CD4-positive, alpha-beta T cell (primary cell): Measurements from ENCODE around the gene SWAP70. TPM values are rescaled to one million over a fixed set of nuclear protein-coding genes. Genes with fewer than 3 reads are reported as not detected.

Source experiments
- ATAC-seq: fragments of 200-7000 bp; cut with Tn5 transposase; one replicate; pipeline ENCODE4 v1.10.0; 2022; ENCODE audit warnings: mild to moderate bottlenecking; ENCODE audit not compliant: poor library complexity
- CTCF ChIA-PET: fragments of 350-600 bp; sonication (Branson Sonifier 250); formaldehyde crosslinking; loops from one replicate; lab custom pipeline; 2021; ENCODE audit warnings: antibody characterized with exemption, inconsistent platforms; lab: Charles Lee
- POLR2A ChIA-PET: fragments of 350-600 bp; sonication (Branson Sonifier 250); formaldehyde crosslinking; loops from one replicate; lab custom pipeline; 2021; ENCODE audit warnings: antibody characterized with exemption, inconsistent platforms; lab: Charles Lee
- DNase-seq, 14 experiments: peaks; one replicate each; pipeline ENCODE4 v3.0.0-alpha.2; 2013 to 2020; ENCODE audit warnings: mixed read lengths in 2 of 14
- H3K27ac ChIP-seq, 2 donors: one replicate each; pipeline versions ENCODE4 v1.5.1 to v1.7.0; 2013; ENCODE audit warnings: low read length in 2 of 2, low read depth in 1 of 2, mild to moderate bottlenecking in 1 of 2
- H3K27me3 ChIP-seq, 2 experiments: 1 replicate in 1 of 2; 2 replicates in 1 of 2; pipeline versions ENCODE4 v1.6.1 to v1.7.0; 2013; ENCODE audit warnings: low read length in 2 of 2, control low read depth in 1 of 2, mild to moderate bottlenecking in 1 of 2, moderate library complexity in 1 of 2; ENCODE audit not compliant: insufficient read depth in 2 of 2, control insufficient read depth in 1 of 2
- H3K36me3 ChIP-seq: one replicate; pipeline ENCODE4 v1.6.1; 2013; ENCODE audit warnings: low read length, control low read depth; ENCODE audit not compliant: insufficient read depth
- H3K4me1 ChIP-seq: one replicate; pipeline ENCODE4 v1.6.1; 2013; ENCODE audit warnings: low read length, control low read depth; ENCODE audit not compliant: insufficient read depth
- H3K4me3 ChIP-seq: one replicate; pipeline ENCODE4 v1.5.1; 2013; ENCODE audit warnings: mild to moderate bottlenecking, low read length, moderate library complexity
- H3K9me3 ChIP-seq, 2 experiments: 1 replicate in 1 of 2; 2 replicates in 1 of 2; pipeline versions ENCODE4 v1.6.1 to v1.7.0; 2013; ENCODE audit warnings: low read length in 2 of 2, mild to moderate bottlenecking in 2 of 2, control low read depth in 1 of 2, moderate library complexity in 1 of 2; ENCODE audit not compliant: control insufficient read depth in 1 of 2, insufficient read depth in 1 of 2
- H3K27ac Mint-ChIP-seq: one replicate; pipeline ENCODE4 v1.8.0; 2020; ENCODE audit warnings: mixed read lengths
- H3K27me3 Mint-ChIP-seq: one replicate; pipeline ENCODE4 v1.8.0; 2021; ENCODE audit warnings: mixed read lengths
- H3K36me3 Mint-ChIP-seq: one replicate; pipeline ENCODE4 v1.8.0; 2021; ENCODE audit warnings: low read depth, mixed read lengths
- H3K4me1 Mint-ChIP-seq: one replicate; pipeline ENCODE4 v1.8.0; 2021; ENCODE audit warnings: low read depth, mixed read lengths
- H3K4me3 Mint-ChIP-seq: one replicate; pipeline ENCODE4 v1.8.0; 2020; ENCODE audit warnings: mild to moderate bottlenecking, mixed read lengths
- H3K9me3 Mint-ChIP-seq: one replicate; pipeline ENCODE4 v1.8.0; 2020; ENCODE audit warnings: mixed read lengths
- CTCF ChIP-seq: fragments of 200-600 bp; IDR thresholded peaks from one replicate; pipeline ENCODE4 v1.8.0; 2022; ENCODE audit warnings: antibody characterized with exemption, mild to moderate bottlenecking
- intact Hi-C, 2 experiments: fragments of 100-400 bp; cut with DNase I in 1 of 2; cut with micrococcal nuclease in 1 of 2; formaldehyde crosslinking; loops; one replicate each; pipeline versions ENCODE4 v1.15.1 to v1.9.0; 2023 to 2025; cut with DNase I, micrococcal nuclease
- total RNA-seq, 174 experiments: library from RNA in 2 of 174; stranded (reverse) in 2 of 174; gene quantifications; one replicate each; pipeline ENCODE4 v1.2.3 and lab custom pipeline; 2021 to 2026

Gene SWAP70
- total RNA-seq, 2 experiments from 2014 or later = 4.0 to 4.1 TPM

- POLR2A ChIA-PET = no interaction called here
- ATAC-seq = no peak
- Mint-ChIP-seq H3K4me3 (no peak overlapping the region), H3K9me3 (no peaks in the 10 kb centered on the region), H3K27ac (no peak overlapping the region), H3K27me3 (no peaks in the 10 kb centered on the region), H3K4me1 (no peaks in the 10 kb centered on the region), H3K36me3 (no peaks in the 10 kb centered on the region)
- intact Hi-C loops = no loop called here
- no peaks in the 10 kb centered on the region for H3K27me3 ChIP-seq
- TF ChIP-seq CTCF = no peak
- no peaks in the 10 kb centered on the region for H3K36me3 ChIP-seq
- H3K9me3 ChIP-seq = no peaks in the 10 kb centered on the region
- H3K27ac ChIP-seq = no peak overlapping the region
- H3K4me3 ChIP-seq = no peak overlapping the region
- CTCF ChIA-PET = no interaction called here
- H3K4me1 ChIP-seq = no peaks in the 10 kb centered on the region
- no peak for DNase-seq
These were observed 38.7 kb upstream of the SWAP70 start for GRCh38 chr11:9625162-9625561.

GRCh38 chr11:9625728-9626127 is 38.1 kb upstream of the SWAP70 start:
- no peaks in the 10 kb centered on the region for H3K36me3 Mint-ChIP-seq
- H3K4me1 ChIP-seq = no peaks in the 10 kb centered on the region
- H3K36me3 ChIP-seq = no peaks in the 10 kb centered on the region
- H3K27me3 ChIP-seq = no peaks in the 10 kb centered on the region
- POLR2A ChIA-PET = no interaction called here
- H3K27ac ChIP-seq = no peak overlapping the region
- H3K27ac Mint-ChIP-seq = no peak overlapping the region
- H3K9me3 ChIP-seq = no peaks in the 10 kb centered on the region
- no peaks in the 10 kb centered on the region for H3K4me1 Mint-ChIP-seq
- no peak overlapping the region for H3K4me3 ChIP-seq
- CTCF ChIA-PET = no interaction called here
- H3K9me3 Mint-ChIP-seq = no peaks in the 10 kb centered on the region
- no peak for TF ChIP-seq CTCF
- no peak overlapping the region for H3K4me3 Mint-ChIP-seq
- ATAC-seq (no peak), DNase-seq (no peak)
- no peaks in the 10 kb centered on the region for H3K27me3 Mint-ChIP-seq
- intact Hi-C loops = no loop called here

- Histone ChIP-seq H3K4me3 (no peak overlapping the region), H3K4me1 (no peaks in the 10 kb centered on the region), H3K27me3 (no peaks in the 10 kb centered on the region), H3K9me3 (no peaks in the 10 kb centered on the region), H3K27ac (no peak overlapping the region), H3K36me3 (no peaks in the 10 kb centered on the region)
- Mint-ChIP-seq H3K27me3 (no peaks in the 10 kb centered on the region), H3K9me3 (no peaks in the 10 kb centered on the region), H3K36me3 (no peaks in the 10 kb centered on the region), H3K27ac (no peak overlapping the region), H3K4me3 (no peak overlapping the region), H3K4me1 (no peaks in the 10 kb centered on the region)
- intact Hi-C loops = no loop called here
- ChIA-PET CTCF (no interaction called here), POLR2A (no interaction called here)
- TF ChIP-seq CTCF = no peak
- ATAC-seq (no peak), DNase-seq (no peak)
These were observed 37.1 kb upstream of the SWAP70 start for GRCh38 chr11:9626496-9627394.
